SHP77 (cell line): ENCODE measurements around the gene GPC5.
"Not testable (repeated sequence)": the region's sequence is repeated elsewhere in the genome, so short reads cannot be mapped to it uniquely, and the experiment has no call there.

ENCODE experiments used
- DNase-seq, 2 experiments: peaks; one replicate each; lab custom pipeline; 2025; lab: John Stamatoyannopoulos, UW

Gene GPC5

DNA sequence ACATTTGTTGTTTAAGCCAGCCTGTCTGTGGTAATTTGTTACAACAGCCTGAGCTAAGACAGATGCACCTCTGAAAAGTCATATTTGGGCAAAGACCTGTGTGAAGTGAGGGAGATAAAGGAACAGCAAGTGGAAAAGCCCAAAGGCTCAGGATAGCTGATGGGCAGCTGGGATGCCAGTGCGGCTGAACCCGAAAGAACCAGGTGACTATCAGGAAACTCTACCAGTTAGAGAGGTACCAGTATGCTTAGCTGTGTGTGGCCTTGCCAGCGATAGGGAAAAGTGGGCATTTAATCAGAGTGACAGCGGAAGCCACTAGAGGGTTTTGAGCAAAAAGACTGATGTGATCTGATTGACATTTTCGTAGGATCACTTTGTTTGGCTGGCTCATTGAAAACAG is 1063.4 kb downstream of the GPC5 start:
- DNase-seq = peak; percentile 77 to 82

DNA sequence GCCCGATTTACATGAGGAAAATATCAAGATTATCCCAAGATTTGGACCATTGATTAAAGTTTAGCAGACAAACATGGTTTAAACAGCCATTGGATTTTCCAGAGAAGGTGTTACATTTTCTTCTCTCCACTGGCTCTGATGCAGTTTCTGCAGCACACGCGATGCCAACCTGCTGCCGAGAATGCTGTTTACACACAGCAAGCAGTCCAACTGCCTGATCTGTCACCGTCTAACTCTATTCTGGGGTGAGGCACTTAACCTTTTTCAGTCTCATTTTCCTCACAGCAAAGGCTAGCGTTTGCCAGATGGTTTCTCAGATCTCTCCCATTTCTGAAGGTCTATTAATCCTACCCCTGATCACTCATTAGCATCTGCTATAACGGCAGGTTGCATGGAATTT is 1064.7 kb downstream of the GPC5 start:
- DNase-seq = peak; percentile 93 to 95

DNA sequence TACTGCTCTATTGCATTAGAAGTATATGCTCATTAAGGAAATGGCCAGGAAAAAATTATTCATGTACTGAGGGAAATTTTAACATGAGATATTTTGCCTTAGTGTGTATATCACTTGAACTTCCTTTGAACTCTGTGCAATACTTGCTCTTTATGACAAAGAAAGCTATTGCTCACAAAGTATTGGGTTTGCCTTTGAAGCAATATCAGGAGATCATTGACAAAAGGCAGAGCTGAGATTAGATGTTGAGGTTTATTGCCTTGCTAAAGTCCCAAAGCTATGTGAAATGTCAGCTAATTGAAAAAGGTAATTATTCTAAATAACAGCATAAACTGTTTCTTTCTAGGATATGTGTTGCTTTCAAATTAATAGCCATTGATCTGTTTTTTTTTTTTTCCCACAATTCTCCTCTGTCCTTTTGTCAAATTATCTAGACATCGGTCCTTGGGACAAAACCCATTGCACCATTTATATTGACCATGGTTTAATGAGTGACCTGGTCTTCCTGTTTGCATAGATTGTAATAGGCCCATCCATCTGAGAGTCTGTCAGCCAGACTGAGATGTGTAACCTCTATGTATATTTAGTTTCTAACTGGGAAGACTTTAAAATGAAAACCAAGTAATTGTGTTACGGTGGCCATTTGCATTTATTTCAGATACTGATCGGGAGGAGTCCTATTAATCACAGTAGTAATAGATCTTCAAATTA is 1075.5 kb downstream of the GPC5 start:
- no peak for DNase-seq

DNA sequence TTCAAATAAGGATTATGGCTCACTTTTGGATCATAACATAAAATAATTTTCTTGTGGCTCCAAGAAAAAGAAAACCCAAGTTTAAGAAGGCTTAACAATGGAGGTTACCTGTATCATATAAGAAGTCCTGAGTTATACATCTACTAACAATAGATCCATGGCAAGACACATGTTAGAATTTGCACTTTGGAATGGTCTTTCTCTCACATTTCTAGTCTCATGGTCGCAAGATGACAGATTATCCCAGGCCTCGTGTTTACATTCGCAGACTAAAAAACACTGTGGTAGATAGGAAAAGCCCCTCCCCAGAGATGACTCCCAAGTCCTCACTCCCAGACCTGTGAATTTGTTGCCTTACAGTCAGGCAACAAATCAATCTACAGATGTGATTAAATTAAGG is 1082.0 kb downstream of the GPC5 start:
- DNase-seq = no peak

DNA sequence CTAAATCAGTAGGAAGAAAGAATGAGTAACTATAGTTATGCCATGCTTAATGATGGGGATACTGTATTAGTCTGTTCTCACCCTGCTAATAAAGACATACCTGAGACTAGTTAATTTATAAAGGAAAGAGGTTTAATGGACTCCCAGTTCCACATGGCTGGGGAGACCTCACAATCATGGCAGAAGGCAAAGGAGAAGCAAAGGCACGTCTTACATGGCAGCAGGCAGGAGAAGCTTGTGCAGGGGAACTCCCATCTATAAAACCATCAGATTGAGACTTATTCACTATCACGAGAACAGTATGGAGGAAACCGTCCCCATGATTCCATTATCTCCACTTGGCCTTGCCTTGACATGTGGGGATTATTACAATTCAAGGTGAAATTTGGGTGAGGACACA is 1084.4 kb downstream of the GPC5 start:
- DNase-seq = not testable (repeated sequence)

DNA sequence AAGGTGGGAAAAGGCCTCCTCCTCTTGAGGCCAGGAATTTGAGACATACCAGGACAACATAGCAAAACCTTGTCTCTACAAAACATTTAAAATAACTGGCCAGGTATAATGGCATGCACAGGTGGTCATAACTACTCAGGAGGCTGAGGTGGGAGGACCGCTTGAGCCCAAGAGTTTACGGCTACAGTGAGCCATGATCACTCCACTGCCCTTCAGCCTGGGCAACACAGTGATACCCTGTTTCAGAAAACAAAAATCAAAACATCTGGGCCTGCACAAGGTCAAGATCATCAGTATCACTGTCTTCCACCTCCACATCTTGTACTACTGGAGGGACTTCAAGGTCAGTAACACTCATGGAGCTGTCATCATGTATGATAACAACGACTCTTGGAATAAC is 1085.5 kb downstream of the GPC5 start:
- DNase-seq = no peak

DNA sequence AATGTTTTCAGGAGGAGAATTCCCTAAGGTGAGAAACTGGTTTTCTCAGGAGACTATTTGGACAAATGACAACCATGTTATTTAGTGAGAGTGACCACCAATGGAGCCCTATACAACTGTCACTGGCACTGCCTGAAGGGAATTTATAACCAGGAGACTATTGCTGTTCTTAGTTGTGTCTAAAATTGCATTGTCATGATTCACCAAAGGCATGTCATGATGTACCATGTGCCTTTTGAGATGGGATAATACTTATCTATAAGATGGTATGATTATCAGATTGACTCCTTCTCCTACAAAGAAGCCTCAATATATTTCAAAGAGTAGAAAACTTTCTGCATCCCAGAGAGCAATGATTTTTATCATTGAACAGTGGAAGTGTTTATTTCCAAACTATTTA is 1088.8 kb downstream of the GPC5 start:
- no peak for DNase-seq

DNA sequence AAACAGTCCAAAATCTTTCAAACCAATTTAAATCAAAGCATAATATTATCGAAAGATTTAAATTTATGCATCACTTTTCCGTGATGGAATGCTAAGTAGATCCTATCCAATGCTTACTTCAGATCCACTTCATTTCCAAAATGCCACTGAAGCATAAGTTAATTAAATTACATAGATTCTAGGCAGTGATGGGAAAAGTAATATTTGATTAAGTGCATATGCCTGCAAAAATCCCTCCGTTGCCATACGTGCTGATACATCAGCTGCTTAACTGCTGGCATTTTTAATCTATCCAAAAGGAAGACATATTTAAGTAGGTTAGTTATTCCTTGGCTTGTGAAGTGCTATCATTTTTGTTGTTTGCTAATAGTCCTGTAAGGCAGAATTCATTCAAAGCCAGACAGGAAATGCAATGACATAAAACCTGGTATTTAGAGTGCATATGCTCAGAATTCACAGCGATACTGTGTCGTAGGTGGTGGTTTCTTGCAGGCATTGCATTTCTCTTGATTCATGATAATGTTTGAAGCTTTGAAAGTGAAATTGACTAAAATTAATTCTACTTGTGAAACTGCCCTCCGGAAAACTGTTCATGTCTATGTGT is 1089.9 kb downstream of the GPC5 start:
- no peak for DNase-seq

DNA sequence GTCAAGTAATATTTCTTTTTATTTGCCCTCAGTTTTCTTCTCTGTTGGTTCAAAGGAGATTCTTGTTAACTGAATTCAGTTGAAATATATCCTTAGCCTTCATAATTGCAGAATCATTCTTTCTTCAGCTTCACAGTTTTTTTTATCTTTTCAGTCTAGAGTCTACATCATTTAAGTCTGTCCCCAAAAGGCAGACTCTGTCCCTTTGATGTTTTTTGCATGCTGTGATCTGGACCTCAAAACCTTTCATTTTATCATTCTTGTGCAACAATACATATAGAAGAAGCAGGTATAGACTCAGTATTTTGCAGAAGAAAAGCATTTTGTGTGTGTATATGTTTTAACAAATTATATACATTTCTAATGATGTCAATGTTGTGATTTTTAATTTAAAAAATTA is 1093.4 kb downstream of the GPC5 start:
- no peak for DNase-seq

DNA sequence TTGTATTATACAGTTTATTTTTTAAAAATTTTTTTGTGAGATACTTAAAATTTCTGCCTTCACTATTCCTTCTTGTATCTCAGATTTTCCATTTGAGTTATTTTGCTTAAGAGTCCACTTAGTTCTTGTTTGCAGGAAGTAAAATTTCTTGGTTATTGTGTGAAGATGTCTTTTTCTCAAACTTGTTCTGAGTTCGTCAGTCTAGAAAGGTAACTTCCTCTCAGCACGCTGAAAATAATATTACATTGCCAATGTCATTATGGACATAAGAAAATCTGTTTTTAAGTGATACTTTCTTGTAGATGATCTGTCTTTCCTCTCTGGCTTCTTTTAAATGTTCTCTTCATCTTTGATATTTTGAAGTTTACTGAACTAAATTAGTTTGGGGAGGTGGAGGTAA is 1096.5 kb downstream of the GPC5 start:
- no peak for DNase-seq

DNA sequence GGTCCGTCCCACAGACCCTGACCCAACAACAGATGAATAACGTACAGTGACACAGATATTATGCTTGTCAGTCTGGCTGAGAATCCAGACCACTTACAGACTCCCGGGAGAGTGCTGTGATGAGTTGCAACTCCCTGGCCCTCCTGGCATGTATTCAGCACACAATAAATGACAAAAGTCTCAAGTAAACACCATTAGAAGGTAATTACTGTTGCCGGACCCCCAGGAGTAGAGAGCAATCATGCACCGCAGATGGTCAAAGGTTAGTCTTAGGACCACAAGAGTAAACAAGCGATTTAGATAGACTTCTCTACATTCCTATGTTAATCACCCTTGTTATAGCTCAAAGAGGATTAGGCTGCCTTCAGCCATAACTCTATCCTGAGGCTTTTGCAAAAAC is 1101.8 kb downstream of the GPC5 start:
- DNase-seq = no peak

DNA sequence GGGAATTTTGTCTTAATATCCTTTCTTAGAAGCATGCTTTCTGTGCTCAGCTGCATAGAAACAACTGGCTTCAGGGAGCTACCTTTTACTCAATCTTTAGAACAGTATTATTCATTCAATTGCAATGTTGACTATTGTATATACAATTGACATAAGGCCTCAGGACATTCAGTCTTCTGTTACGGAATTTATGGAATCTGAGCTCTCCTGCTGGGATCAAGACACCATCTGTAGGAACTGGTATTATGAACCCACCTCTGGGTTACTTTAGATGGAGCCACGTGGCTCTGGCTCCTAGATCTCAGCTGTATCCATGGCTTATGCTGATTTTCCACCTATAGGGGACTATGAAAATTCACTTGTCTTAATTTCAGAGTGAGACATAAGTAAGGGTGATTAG is 1112.0 kb downstream of the GPC5 start:
- no peak for DNase-seq

DNA sequence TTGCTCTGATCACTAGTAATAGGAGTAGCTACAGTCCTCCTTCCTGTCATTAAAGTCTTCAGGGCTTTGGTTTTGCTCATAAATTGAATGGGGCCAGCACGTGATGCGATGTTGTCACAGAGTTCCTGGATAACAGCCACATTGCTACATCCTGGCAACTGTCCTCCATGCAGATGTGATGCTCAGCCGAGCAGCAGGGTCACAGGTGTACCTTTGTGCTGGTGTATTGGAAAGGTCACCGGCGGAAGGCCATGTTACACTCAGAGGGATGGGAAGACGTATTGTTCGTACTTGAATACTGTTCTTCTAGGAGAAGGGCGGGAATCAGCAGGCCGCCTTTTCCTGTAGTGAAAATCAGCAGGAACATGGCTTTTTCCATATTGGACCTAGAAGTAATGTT is 1114.4 kb downstream of the GPC5 start:
- DNase-seq = no peak

DNA sequence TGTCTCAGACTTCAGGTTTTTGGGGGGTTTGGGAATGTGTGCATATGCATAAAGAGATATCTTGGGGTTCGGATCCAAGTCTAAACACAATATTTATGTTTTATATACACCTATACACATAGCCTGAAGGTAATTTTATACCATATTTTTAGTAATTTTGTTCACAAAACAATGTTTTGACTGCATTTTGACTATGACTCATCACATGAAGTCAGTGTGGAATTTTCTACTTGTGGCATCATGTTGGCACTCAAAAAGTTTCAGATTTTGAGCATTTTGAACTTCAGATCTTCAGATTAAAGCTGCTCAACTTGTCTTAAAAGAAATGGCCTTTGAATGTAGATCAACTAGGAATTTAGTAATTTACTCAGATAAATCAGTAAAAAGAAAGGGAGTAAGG is 1115.3 kb downstream of the GPC5 start:
- no peak for DNase-seq

DNA sequence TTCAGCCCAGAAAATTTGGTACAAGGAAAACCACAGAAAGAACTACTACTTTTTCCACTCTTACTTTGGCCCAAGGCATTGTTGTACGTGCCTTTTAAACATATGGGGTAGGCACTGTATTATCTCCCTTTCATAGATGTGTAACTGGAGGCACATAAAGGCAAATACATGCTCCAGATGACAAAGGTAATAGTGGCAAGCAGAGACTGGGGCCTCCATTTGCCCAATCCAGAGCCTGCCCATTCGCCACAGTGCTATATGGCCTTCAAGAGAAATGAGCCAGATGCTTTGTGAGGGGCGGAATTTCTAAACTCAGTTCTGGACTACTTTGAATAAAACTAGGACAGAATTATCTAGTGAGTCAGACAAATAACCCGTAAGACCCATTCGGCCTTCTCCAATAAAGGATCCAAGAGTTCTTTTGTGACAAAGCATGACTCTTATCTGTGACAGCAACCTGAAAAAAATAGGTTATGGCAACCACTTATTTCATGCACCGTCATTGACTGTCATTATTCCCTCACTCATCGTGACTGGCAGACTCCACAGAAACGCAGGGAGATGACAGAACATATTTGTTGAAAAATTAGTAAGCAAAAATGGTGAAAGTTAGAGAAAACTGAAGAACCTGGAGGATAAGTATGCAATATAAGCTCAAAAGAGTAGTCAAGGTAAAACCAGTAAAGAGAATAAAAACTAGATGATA is 1116.2 kb downstream of the GPC5 start:
- DNase-seq = no peak

DNA sequence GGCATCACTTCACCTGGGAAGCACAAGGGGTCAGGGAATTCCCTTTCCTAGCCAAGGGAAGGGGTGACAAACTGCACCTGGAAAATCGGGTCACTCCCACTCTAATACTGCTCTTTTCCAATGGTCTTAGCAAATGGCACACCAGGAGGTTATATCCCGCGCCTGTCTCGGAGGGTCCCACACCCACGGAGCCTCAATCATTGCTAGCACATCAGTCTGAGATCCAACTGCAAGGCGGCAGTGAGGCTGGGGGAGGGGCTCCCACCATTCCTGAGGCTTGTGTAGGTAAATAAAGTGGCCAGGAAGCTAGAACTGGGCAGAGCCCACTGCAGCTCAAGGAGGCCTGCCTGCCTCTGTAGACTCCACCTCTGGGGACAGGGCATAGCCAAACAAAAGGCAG is 1118.5 kb downstream of the GPC5 start:
- not testable (repeated sequence) for DNase-seq

DNA sequence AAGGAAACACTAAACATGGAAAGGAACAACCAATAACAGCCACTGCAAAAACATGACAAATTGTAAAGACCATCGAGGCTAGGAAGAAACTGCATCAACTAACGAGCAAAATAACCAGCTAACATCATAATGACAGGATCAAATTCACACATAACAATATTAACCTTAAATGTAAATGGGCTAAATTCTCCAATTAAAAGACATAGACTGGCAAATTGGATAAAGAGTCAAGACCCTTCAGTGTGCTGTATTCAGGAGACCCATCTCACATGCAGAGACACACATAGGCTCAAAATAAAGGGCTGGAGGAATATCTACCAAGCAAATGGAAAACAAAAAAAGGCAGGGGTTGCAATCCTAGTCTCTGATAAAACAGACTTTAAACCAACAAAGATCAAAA is 1120.2 kb downstream of the GPC5 start:
- not testable (repeated sequence) for DNase-seq

DNA sequence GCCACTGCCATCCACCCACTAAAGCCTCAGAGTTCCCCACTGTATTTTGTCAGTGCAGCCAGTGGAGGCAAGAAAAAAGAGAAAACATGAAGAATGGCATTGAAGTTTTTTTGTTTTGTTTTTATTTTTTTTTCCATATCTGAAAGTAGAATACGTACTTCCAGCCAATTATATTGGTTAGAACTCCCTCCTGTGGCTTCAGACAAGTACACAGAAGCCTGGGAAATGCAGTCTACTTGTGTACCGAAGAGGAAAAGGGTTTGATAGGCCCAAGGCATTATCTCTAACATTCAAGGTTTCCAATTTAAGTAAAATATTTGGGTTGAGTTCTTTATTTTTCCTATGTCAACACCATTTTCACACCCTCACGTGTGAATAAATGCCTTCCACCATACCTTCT is 1131.9 kb downstream of the GPC5 start:
- no peak for DNase-seq

DNA sequence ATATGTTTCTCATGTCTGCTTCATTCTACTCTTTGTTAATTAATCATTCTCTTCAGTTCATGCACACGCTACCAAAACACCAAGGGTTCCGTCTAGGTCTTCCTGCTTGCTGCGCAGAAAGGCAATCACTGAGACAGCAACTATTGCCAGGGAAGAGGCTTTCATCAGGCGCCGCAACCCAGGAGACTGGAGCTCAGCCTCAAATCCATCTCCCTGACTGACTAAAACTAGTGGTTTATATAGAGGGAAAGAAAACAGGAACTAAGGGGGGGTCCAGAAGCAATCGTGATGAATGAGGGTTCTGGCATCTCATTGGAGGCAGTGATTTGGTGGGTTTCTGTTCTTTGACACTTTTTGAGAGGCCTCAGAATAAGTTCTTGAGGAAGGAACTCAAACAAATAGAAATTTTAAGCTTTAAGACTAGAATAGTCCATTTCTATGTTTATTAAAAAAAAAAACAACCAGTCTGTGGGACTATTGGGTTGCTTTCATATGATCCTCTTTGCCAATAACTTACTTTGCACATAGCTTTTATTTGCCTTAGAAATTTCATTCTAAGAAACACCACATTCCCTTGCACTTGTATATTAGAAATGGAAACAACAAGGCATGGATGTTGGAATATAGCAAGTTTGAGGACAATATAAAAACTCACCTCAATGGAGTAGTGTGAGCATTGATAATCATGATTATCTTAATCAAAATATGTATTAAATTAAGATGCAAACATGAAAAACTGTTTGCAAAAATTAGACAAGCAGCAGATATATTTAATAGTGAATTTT is 1137.0 kb downstream of the GPC5 start:
- no peak for DNase-seq

DNA sequence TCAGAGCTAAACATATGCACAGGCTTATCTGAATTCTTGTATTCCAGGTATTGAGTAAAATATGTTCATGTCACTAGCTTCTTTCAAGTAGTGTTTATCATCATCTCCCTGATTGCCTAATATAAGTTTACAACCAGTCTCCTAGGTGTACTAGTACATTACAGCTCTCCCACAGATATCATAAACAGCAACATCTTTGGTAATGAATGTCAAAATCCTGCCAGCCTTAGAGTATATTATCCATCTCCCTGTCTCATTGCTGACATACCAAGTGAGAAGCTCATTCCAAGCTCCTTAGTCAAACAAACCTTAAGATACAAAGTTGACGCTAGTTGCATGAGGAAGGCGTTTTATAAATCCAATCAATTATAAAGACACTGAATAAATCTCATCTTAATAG is 1139.0 kb downstream of the GPC5 start:
- no peak for DNase-seq

DNA sequence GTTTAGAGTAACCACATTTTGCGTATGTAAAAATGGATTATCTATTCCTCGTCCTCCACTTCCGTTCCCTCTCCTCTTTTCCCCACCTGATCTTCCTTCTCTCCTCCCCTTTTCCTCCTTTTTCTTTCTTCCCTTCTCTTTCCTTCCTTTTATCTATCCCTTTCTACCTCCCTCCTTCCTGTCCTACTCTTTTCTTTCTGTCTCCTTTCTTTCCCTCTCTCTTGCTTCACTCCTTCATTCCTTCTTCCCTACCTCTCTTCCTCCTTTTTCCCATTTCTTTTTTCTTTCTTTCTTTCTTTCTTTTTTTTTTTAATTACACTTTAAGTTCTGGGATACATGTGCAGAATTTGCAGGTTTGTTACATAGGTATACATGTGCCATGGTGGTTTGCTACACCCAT is 1139.7 kb downstream of the GPC5 start:
- DNase-seq = no peak

DNA sequence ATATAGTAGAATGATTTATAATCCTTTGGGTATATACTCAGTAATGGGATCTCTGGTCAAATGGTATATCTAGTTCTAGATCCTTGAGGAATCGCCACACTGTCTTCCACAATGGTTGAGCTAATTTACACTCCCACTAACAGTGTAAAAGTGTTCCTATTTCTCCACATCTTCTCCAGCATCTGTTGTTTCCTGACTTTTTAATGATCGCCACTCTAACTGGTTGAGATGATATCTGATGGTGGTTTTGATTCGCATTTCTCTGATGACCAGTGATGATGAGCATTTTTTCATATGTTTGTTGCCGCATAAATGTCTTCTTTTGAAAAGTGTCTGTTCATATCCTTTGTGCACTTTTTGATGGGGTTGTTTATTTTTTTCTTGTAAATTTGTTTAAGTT is 1140.7 kb downstream of the GPC5 start:
- DNase-seq = not testable (repeated sequence)

DNA sequence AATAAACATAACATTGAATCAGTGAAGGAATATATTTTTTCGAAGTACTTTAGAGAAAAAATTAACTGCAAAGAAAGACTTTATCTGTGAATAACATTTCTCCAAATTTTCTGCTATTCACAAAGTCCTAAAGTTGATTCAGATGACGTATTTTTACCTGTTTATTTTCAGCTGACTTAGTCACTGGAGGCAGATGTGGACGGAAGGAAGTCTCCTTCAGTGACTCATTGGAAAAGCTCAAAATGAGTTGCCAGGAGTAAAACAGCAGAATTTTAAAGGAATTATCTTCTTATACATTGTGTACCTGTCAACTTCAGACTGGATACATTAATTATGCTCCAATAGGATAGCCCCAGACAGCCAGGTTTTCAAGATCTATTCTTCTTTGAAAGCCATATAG is 1148.8 kb downstream of the GPC5 start:
- DNase-seq = no peak
